ENCODE results near the gene DTX3. TPM values are rescaled to one million over a fixed set of nuclear protein-coding genes. Genes with fewer than 3 reads are reported as not detected.
"Not testable (repeated sequence)": the region's sequence is repeated elsewhere in the genome, so short reads cannot be mapped to it uniquely, and the experiment has no call there.

DTX3 gene
- total RNA-seq, 1 experiment from 2014 or later = 16.8 TPM

- Histone ChIP-seq H3K4me1 (ENCODE audit: low read length) (peaks cover 22% of the 10 kb centered on the region), H3K4me3 (ENCODE audit: low read length) (no peak overlapping the region), H3K36me3 (ENCODE audit: insufficient read depth, low read length) (no peaks in the 10 kb centered on the region), H3K4me2 (ENCODE audit: low read depth, low read length, poor library complexity, severe bottlenecking) (no peak overlapping the region), H3K9me3 (ENCODE audit: low read length) (no peaks in the 10 kb centered on the region), H2AFZ (ENCODE audit: low read length) (no peak overlapping the region), H3K9me2 (replicated peaks; ENCODE audit: insufficient read depth, low read length) (no peaks in the 10 kb centered on the region), H3K9ac (ENCODE audit: low read length) (no peak overlapping the region), H3K27ac (ENCODE audit: low read length) (no peak overlapping the region), H3K27me3 (ENCODE audit: low read length) (no peaks in the 10 kb centered on the region), H4K20me1 (ENCODE audit: insufficient read depth, low read depth, low read length) (no peaks in the 10 kb centered on the region), H3K79me2 (ENCODE audit: low read length) (no peaks in the 10 kb centered on the region)
- DNase-seq = no peak
Observed at GRCh38 chr12:57617942-57618341, 13.3 kb downstream of the DTX3 start.

GRCh38 chr12:57618431-57618830 lies 13.8 kb downstream of the DTX3 start:
- not testable (repeated sequence) for H3K79me2 ChIP-seq (ENCODE audit: low read length); DNase-seq; H3K4me2 ChIP-seq (ENCODE audit: low read depth, low read length, poor library complexity, severe bottlenecking); H3K36me3 ChIP-seq (ENCODE audit: insufficient read depth, low read length); H3K9me3 ChIP-seq (ENCODE audit: low read length); H3K27me3 ChIP-seq (ENCODE audit: low read length); H3K9ac ChIP-seq (ENCODE audit: low read length); H3K9me2 ChIP-seq (replicated peaks; ENCODE audit: insufficient read depth, low read length); H3K27ac ChIP-seq (ENCODE audit: low read length); H4K20me1 ChIP-seq (ENCODE audit: insufficient read depth, low read depth, low read length); H3K4me3 ChIP-seq (ENCODE audit: low read length); H2AFZ ChIP-seq (ENCODE audit: low read length)
- peaks cover 19% of the 10 kb centered on the region for H3K4me1 ChIP-seq (ENCODE audit: low read length)

- H3K27me3 ChIP-seq (ENCODE audit: low read length) = no peaks in the 10 kb centered on the region
- H3K9ac ChIP-seq (ENCODE audit: low read length) = no peak overlapping the region
- no peak overlapping the region for H3K4me2 ChIP-seq (ENCODE audit: low read depth, low read length, poor library complexity, severe bottlenecking)
Observed at GRCh38 chr12:57618966-57619433, 14.4 kb downstream of the DTX3 start.

GRCh38 chr12:57619434-57620244 lies 15.0 kb downstream of the DTX3 start:
- H4K20me1 ChIP-seq (ENCODE audit: insufficient read depth, low read depth, low read length) = no peaks in the 10 kb centered on the region
- no peaks in the 10 kb centered on the region for H3K27me3 ChIP-seq (ENCODE audit: low read length)
- no peak overlapping the region for H3K9ac ChIP-seq (ENCODE audit: low read length)
- H3K4me2 ChIP-seq (ENCODE audit: low read depth, low read length, poor library complexity, severe bottlenecking) = no peak overlapping the region
- H3K9me2 ChIP-seq (replicated peaks; ENCODE audit: insufficient read depth, low read length) = no peaks in the 10 kb centered on the region
- no peaks in the 10 kb centered on the region for H3K79me2 ChIP-seq (ENCODE audit: low read length)
- H3K9me3 ChIP-seq (ENCODE audit: low read length) = no peaks in the 10 kb centered on the region
- H3K4me1 ChIP-seq (ENCODE audit: low read length) = peaks cover 7% of the 10 kb centered on the region
- no peaks in the 10 kb centered on the region for H3K36me3 ChIP-seq (ENCODE audit: insufficient read depth, low read length)
- no peak overlapping the region for H3K4me3 ChIP-seq (ENCODE audit: low read length)
- H3K27ac ChIP-seq (ENCODE audit: low read length) = no peak overlapping the region
- no peak for DNase-seq
- H2AFZ ChIP-seq (ENCODE audit: low read length) = no peak overlapping the region

More at GRCh38 chr12:57618966-57619433, 14.4 kb downstream of the DTX3 start:
- Histone ChIP-seq H3K9me2 (replicated peaks; ENCODE audit: insufficient read depth, low read length) (no peaks in the 10 kb centered on the region), H2AFZ (ENCODE audit: low read length) (no peak overlapping the region), H4K20me1 (ENCODE audit: insufficient read depth, low read depth, low read length) (no peaks in the 10 kb centered on the region), H3K9me3 (ENCODE audit: low read length) (no peaks in the 10 kb centered on the region), H3K27ac (ENCODE audit: low read length) (no peak overlapping the region), H3K36me3 (ENCODE audit: insufficient read depth, low read length) (no peaks in the 10 kb centered on the region), H3K4me3 (ENCODE audit: low read length) (no peak overlapping the region), H3K4me1 (ENCODE audit: low read length) (peaks cover 14% of the 10 kb centered on the region), H3K79me2 (ENCODE audit: low read length) (no peaks in the 10 kb centered on the region)
- DNase-seq = no peak

GRCh38 chr12:57620245-57620935 lies 15.8 kb downstream of the DTX3 start:
- Histone ChIP-seq H4K20me1 (ENCODE audit: insufficient read depth, low read depth, low read length) (no peaks in the 10 kb centered on the region; the same call in 1 of the 2 replicates), H2AFZ (ENCODE audit: low read length) (no peak overlapping the region), H3K4me2 (ENCODE audit: low read depth, low read length, poor library complexity, severe bottlenecking) (no peak overlapping the region), H3K27ac (ENCODE audit: low read length) (no peak overlapping the region), H3K36me3 (ENCODE audit: insufficient read depth, low read length) (no peaks in the 10 kb centered on the region), H3K9me2 (replicated peaks; ENCODE audit: insufficient read depth, low read length) (no peaks in the 10 kb centered on the region), H3K27me3 (ENCODE audit: low read length) (no peaks in the 10 kb centered on the region), H3K4me3 (ENCODE audit: low read length) (no peak overlapping the region), H3K79me2 (ENCODE audit: low read length) (no peaks in the 10 kb centered on the region), H3K9me3 (ENCODE audit: low read length) (no peaks in the 10 kb centered on the region), H3K4me1 (ENCODE audit: low read length) (no peaks in the 10 kb centered on the region; the same call in 1 of the 2 replicates), H3K9ac (ENCODE audit: low read length) (no peak overlapping the region)
- no peak for DNase-seq

- Histone ChIP-seq H3K27ac (ENCODE audit: low read length) (no peak overlapping the region), H3K9me2 (replicated peaks; ENCODE audit: insufficient read depth, low read length) (no peaks in the 10 kb centered on the region), H3K9me3 (ENCODE audit: low read length) (no peaks in the 10 kb centered on the region), H3K79me2 (ENCODE audit: low read length) (no peaks in the 10 kb centered on the region), H3K27me3 (ENCODE audit: low read length) (no peaks in the 10 kb centered on the region), H3K4me2 (ENCODE audit: low read depth, low read length, poor library complexity, severe bottlenecking) (no peak overlapping the region), H4K20me1 (ENCODE audit: insufficient read depth, low read depth, low read length) (no peaks in the 10 kb centered on the region; the same call in 1 of the 2 replicates), H3K9ac (ENCODE audit: low read length) (no peak overlapping the region), H3K4me1 (ENCODE audit: low read length) (no peaks in the 10 kb centered on the region), H2AFZ (ENCODE audit: low read length) (no peak overlapping the region), H3K36me3 (ENCODE audit: insufficient read depth, low read length) (no peaks in the 10 kb centered on the region), H3K4me3 (ENCODE audit: low read length) (no peak overlapping the region)
- no peak for DNase-seq
Observed at GRCh38 chr12:57620936-57621496, 16.4 kb downstream of the DTX3 start.

- H3K9ac ChIP-seq (ENCODE audit: low read length) = no peak overlapping the region
Observed at GRCh38 chr12:57621497-57622292, 17.1 kb downstream of the DTX3 start.

More at GRCh38 chr12:57621497-57622292, 17.1 kb downstream of the DTX3 start:
- Histone ChIP-seq H3K9me2 (replicated peaks; ENCODE audit: insufficient read depth, low read length) (no peaks in the 10 kb centered on the region), H3K79me2 (ENCODE audit: low read length) (no peaks in the 10 kb centered on the region), H4K20me1 (ENCODE audit: insufficient read depth, low read depth, low read length) (no peaks in the 10 kb centered on the region; the same call in 1 of the 2 replicates), H3K27me3 (ENCODE audit: low read length) (no peaks in the 10 kb centered on the region), H3K27ac (ENCODE audit: low read length) (no peak overlapping the region), H3K4me3 (ENCODE audit: low read length) (no peak overlapping the region), H2AFZ (ENCODE audit: low read length) (no peak overlapping the region), H3K4me2 (ENCODE audit: low read depth, low read length, poor library complexity, severe bottlenecking) (no peak overlapping the region), H3K4me1 (ENCODE audit: low read length) (no peaks in the 10 kb centered on the region), H3K9me3 (ENCODE audit: low read length) (no peaks in the 10 kb centered on the region), H3K36me3 (ENCODE audit: insufficient read depth, low read length) (no peaks in the 10 kb centered on the region)
- DNase-seq = peak; percentile 65
